H1 (cell line): ENCODE results near the gene SLC8A3. TPM values are rescaled to one million over a fixed set of nuclear protein-coding genes. Genes with fewer than 3 reads are reported as not detected.

Experiments used
- CTCF ChIA-PET: fragments of 300-600 bp; sonication (Branson Sonifier 250); formaldehyde crosslinking; loops from one replicate; lab custom pipeline; 2021; ENCODE audit not compliant: partially characterized antibody; lab: Charles Lee
- POLR2A ChIA-PET: fragments of 300-600 bp; sonication (Branson Sonifier 250); formaldehyde crosslinking; loops from one replicate; lab custom pipeline; 2021; ENCODE audit warnings: inconsistent platforms; ENCODE audit not compliant: partially characterized antibody; lab: Charles Lee
- DNase-seq, 2 experiments: peaks; one replicate each; pipeline versions ENCODE4 v3.0.0 to v3.0.0-alpha.2; 2010 to 2022; ENCODE audit warnings: low spot score in 2 of 2, low read depth in 1 of 2, mixed read lengths in 1 of 2
- FAIRE-seq: peaks from 2 replicates; lab custom pipeline; 2011; peaks lifted over from hg19 to GRCh38; lab: Jason Lieb, UNC
- H2AFZ ChIP-seq: 2 replicates; pipeline ENCODE4 v1.8.1; 2012; ENCODE audit warnings: low read length, inconsistent platforms
- H2AK5ac ChIP-seq: 2 replicates; pipeline ENCODE4 v1.6.1; 2013; ENCODE audit warnings: low read depth, low read length
- H2BK120ac ChIP-seq: replicated peaks from 2 replicates; pipeline ENCODE3; 2013; ENCODE audit warnings: low read depth, low read length, inconsistent platforms
- H2BK12ac ChIP-seq: 2 replicates; pipeline ENCODE4 v1.6.1; 2013; ENCODE audit warnings: low read depth, low read length
- H2BK15ac ChIP-seq: 2 replicates; pipeline ENCODE4 v1.6.1; 2013; ENCODE audit warnings: low read length
- H2BK20ac ChIP-seq: 2 replicates; pipeline ENCODE4 v1.6.1; 2013; ENCODE audit warnings: low read length
- H2BK5ac ChIP-seq: 2 replicates; pipeline ENCODE4 v1.6.1; 2013; ENCODE audit warnings: low read depth, low read length
- H3K14ac ChIP-seq: 2 replicates; pipeline ENCODE4 v1.6.1; 2013; ENCODE audit warnings: inconsistent platforms; ENCODE audit not compliant: insufficient read length
- H3K18ac ChIP-seq: 2 replicates; pipeline ENCODE4 v1.6.1; 2013; ENCODE audit warnings: low read length; ENCODE audit errors: extremely low read depth
- H3K23ac ChIP-seq: 2 replicates; pipeline ENCODE4 v1.6.1; 2013; ENCODE audit warnings: inconsistent platforms; ENCODE audit not compliant: insufficient read length
- H3K23me2 ChIP-seq: 2 replicates; pipeline ENCODE4 v1.6.1; 2013; ENCODE audit warnings: low read depth, low read length
- H3K27ac ChIP-seq: 2 replicates; pipeline ENCODE4 v1.6.1; 2011; ENCODE audit warnings: low read depth, low read length, inconsistent platforms
- H3K27me3 ChIP-seq, 4 experiments: replicated peaks in 1 of 4; 1 replicate in 1 of 4; 2 replicates in 3 of 4; pipeline versions ENCODE4 v1.6.1 to v1.8.1; 2011 to 2013; ENCODE audit warnings: low read length in 3 of 4, mild to moderate bottlenecking in 3 of 4, inconsistent platforms in 2 of 4, mixed read lengths in 2 of 4, moderate library complexity in 1 of 4; ENCODE audit not compliant: control insufficient read depth in 3 of 4, insufficient read depth in 3 of 4; ENCODE audit errors: extremely low read depth in 1 of 4
- H3K36me3 ChIP-seq, 4 experiments: 2 replicates each; pipeline versions ENCODE4 v1.6.1 to v1.8.1; 2011 to 2013; ENCODE audit warnings: mild to moderate bottlenecking in 4 of 4, low read length in 3 of 4, moderate library complexity in 2 of 4, control low read depth in 1 of 4, inconsistent platforms in 1 of 4; ENCODE audit not compliant: insufficient read depth in 4 of 4, control insufficient read depth in 2 of 4
- H3K4ac ChIP-seq: replicated peaks from 2 replicates; pipeline ENCODE3; 2013; ENCODE audit warnings: low read length, low read depth, mixed read lengths, inconsistent platforms; ENCODE audit not compliant: insufficient read length
- H3K4me1 ChIP-seq, 4 experiments: replicated peaks in 1 of 4; 1 replicate in 1 of 4; 2 replicates in 3 of 4; pipeline versions ENCODE4 v1.6.1 to v1.8.1; 2011 to 2013; ENCODE audit warnings: low read length in 3 of 4, inconsistent platforms in 2 of 4, mixed read lengths in 1 of 4; ENCODE audit not compliant: insufficient read depth in 4 of 4, control insufficient read depth in 3 of 4
- H3K4me2 ChIP-seq, 2 experiments: 2 replicates each; pipeline versions ENCODE4 v1.6.1 to v1.8.1; 2011 to 2013; ENCODE audit warnings: low read depth in 2 of 2, low read length in 2 of 2, control low read depth in 1 of 2, inconsistent platforms in 1 of 2, mild to moderate bottlenecking in 1 of 2; ENCODE audit not compliant: insufficient read depth in 1 of 2
- H3K4me3 ChIP-seq, 4 experiments: fragments of 200-600, 300-600 bp in 1 of 4; sonication (generic), shearing (Covaris generic), sonication (Bioruptor Twin) in 1 of 4; 2 replicates each; pipeline versions ENCODE4 v1.5.1 to v1.8.1; 2011 to 2016; ENCODE audit warnings: low read length in 4 of 4, low read depth in 3 of 4, control low read depth in 2 of 4, inconsistent platforms in 2 of 4, mild to moderate bottlenecking in 2 of 4, mixed read lengths in 1 of 4, moderate library complexity in 1 of 4; ENCODE audit not compliant: insufficient read depth in 2 of 4; ENCODE audit errors: extremely low read depth in 1 of 4
- H3K56ac ChIP-seq: replicated peaks from 2 replicates; pipeline ENCODE3; 2013; ENCODE audit warnings: low read depth, mild to moderate bottlenecking, mixed read lengths, low read length, inconsistent platforms; ENCODE audit not compliant: insufficient read length
- H3K79me1 ChIP-seq: 2 replicates; pipeline ENCODE4 v1.6.1; 2013; ENCODE audit warnings: low read depth, low read length, control low read depth
- H3K79me2 ChIP-seq, 2 experiments: 2 replicates each; pipeline versions ENCODE4 v1.6.1 to v1.8.1; 2012 to 2013; ENCODE audit warnings: low read length in 2 of 2, mild to moderate bottlenecking in 2 of 2, inconsistent platforms in 1 of 2; ENCODE audit not compliant: insufficient read depth in 2 of 2, control insufficient read depth in 1 of 2
- H3K9ac ChIP-seq, 4 experiments: replicated peaks in 1 of 4; 1 replicate in 1 of 4; 2 replicates in 3 of 4; pipeline versions ENCODE4 v1.6.1 to v1.8.1; 2011 to 2013; ENCODE audit warnings: low read depth in 3 of 4, low read length in 3 of 4, control low read depth in 2 of 4, mild to moderate bottlenecking in 2 of 4, moderate library complexity in 2 of 4, inconsistent platforms in 1 of 4; ENCODE audit errors: extremely low read depth in 1 of 4
- H3K9me3 ChIP-seq, 2 experiments: 2 replicates each; pipeline versions ENCODE4 v1.6.1 to v1.8.1; 2012 to 2013; ENCODE audit warnings: mild to moderate bottlenecking in 2 of 2, moderate library complexity in 2 of 2, control low read depth in 1 of 2, inconsistent platforms in 1 of 2, low read depth in 1 of 2, low read length in 1 of 2, mixed read lengths in 1 of 2; ENCODE audit not compliant: insufficient read depth in 2 of 2
- H4K20me1 ChIP-seq, 2 experiments: replicated peaks in 1 of 2; 2 replicates each; pipeline versions ENCODE3 to v1.8.1; 2011 to 2013; ENCODE audit warnings: inconsistent platforms in 2 of 2, low read length in 2 of 2, mild to moderate bottlenecking in 1 of 2; ENCODE audit not compliant: insufficient read depth in 2 of 2, control insufficient read depth in 1 of 2
- H4K5ac ChIP-seq: 2 replicates; pipeline ENCODE4 v1.6.1; 2013; ENCODE audit warnings: low read length, low read depth, mixed read lengths, inconsistent platforms; ENCODE audit not compliant: insufficient read length
- H4K8ac ChIP-seq: 2 replicates; pipeline ENCODE4 v1.8.0; 2013; ENCODE audit warnings: mild to moderate bottlenecking, moderate library complexity, low read length, inconsistent platforms; ENCODE audit not compliant: insufficient read depth; ENCODE audit errors: extremely low read depth
- H4K91ac ChIP-seq: replicated peaks from 2 replicates; pipeline ENCODE3; 2013; ENCODE audit warnings: low read length, mixed read lengths, inconsistent platforms; ENCODE audit not compliant: insufficient read length
- EP300 ChIP-seq, 2 experiments: IDR thresholded peaks; 1 replicate in 1 of 2; 2 replicates in 1 of 2; pipeline ENCODE4 v1.6.1; 2011 to 2012; ENCODE audit warnings: low read depth in 2 of 2, low read length in 2 of 2, mild to moderate bottlenecking in 2 of 2, borderline replicate concordance in 1 of 2, inconsistent platforms in 1 of 2, moderate library complexity in 1 of 2
- HDAC2 ChIP-seq, 2 experiments: fragments of 300-600 bp in 1 of 2; sonication (generic) in 1 of 2; IDR thresholded peaks; 2 replicates each; pipeline ENCODE4 v1.6.1; 2011 to 2012; ENCODE audit warnings: low read depth in 2 of 2, low read length in 2 of 2, mild to moderate bottlenecking in 2 of 2, moderate library complexity in 2 of 2, borderline replicate concordance in 1 of 2, inconsistent platforms in 1 of 2
- NANOG ChIP-seq: IDR thresholded peaks from 2 replicates; pipeline ENCODE4 v1.6.1; 2011; ENCODE audit warnings: low read length, low read depth, mild to moderate bottlenecking, inconsistent platforms; ENCODE audit not compliant: insufficient read depth, poor library complexity, severe bottlenecking
- SP1 ChIP-seq: IDR thresholded peaks from 2 replicates; pipeline ENCODE4 v1.6.1; 2011; ENCODE audit warnings: low read depth, low read length
- TBP ChIP-seq: IDR thresholded peaks from 2 replicates; pipeline ENCODE4 v1.6.1; 2011; ENCODE audit warnings: low read depth, low read length, improper control_type of control experiment
- TEAD4 ChIP-seq: IDR thresholded peaks from 2 replicates; pipeline ENCODE4 v1.6.1; 2012; ENCODE audit warnings: low read depth, low read length, inconsistent platforms, mixed read lengths
- ZNF274 ChIP-seq: IDR thresholded peaks from 2 replicates; pipeline ENCODE4 v1.7.0; 2012; ENCODE audit warnings: low read length, borderline replicate concordance; ENCODE audit errors: extremely low read depth
- WGBS, 2 experiments: shearing (Covaris generic) in 1 of 2; methylation state at CpG; one replicate each; pipeline versions ENCODE4 v1.1.6 to v1.1.7; 2013 to 2015; ENCODE audit warnings: low lambda C conversion rate in 2 of 2, mixed read lengths in 2 of 2, inconsistent platforms in 1 of 2, low coverage in 1 of 2, missing lambda C conversion rate in 1 of 2; ENCODE audit not compliant: insufficient replicate concordance in 2 of 2, insufficient coverage in 1 of 2, insufficient read length in 1 of 2; ENCODE audit errors: extremely low coverage in 1 of 2, missing lambda C conversion rate in 1 of 2; 5-methylcytosine and 5-hydroxymethylcytosine counted together
- polyA plus RNA-seq, 7 experiments: library from polyadenylated mRNA; depleted of rRNA in 3 of 7; stranded (reverse) in 5 of 7; unstranded in 2 of 7; fragments of >200 nt in 5 of 7; fragments of 200-250 nt in 2 of 7; gene quantifications; 1 replicate in 5 of 7; 2 replicates in 1 of 7; 4 replicates in 1 of 7; pipeline versions ENCODE4 v1.2.1 to v1.2.3, GENCODE V29; 2011 to 2013; ENCODE audit warnings: missing spikeins in 2 of 7, mixed read lengths in 2 of 7
- total RNA-seq: library from RNA; stranded (reverse); fragmentation: NEBNext Ultra II Directional; extraction: Animal tissue kit (Norgen Biotek cat#: 25700); gene quantifications from 2 replicates; pipeline ENCODE4 v1.2.1, GENCODE V29; 2021

Gene SLC8A3
- total and polyA plus RNA-seq, 2 of the 8 experiments (the other 6 are each of a cell fraction or from before 2014, with no cell fraction given), result 0.38 to 1.1 TPM

DNA sequence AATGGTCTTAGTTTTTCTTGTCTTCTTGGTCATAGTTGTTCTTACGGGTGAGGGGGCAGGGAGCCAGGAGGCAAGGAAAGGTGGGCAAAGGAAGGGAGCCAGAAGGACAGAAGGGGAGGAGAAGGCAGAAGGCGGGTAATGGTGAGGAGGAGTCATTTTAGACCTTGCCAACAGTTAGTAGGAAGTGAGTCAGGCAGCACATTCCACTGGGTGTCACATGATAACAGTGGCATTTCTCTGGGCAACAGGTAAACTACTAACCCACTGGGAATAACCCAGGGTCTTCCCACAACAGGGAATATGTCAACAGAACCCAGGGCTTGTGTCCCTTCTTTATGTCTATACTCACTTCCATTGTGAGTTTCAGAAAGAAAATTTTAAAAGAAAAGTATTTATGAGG is 127.6 kb downstream of the SLC8A3 start:
- Histone ChIP-seq H2BK20ac (no peak overlapping the region), H3K18ac (no peak overlapping the region), H2BK120ac (no peak overlapping the region), H3K79me2 (no peaks in the 10 kb centered on the region), H4K20me1 (no peaks in the 10 kb centered on the region), H3K79me1 (no peaks in the 10 kb centered on the region), H2AFZ (no peak overlapping the region), H3K4me1 (peaks cover 0 to 2% (median 0%) of the 10 kb centered on the region in 4 experiments; a peak in 1 of 7 replicates), H3K27me3 (no peaks in the 10 kb centered on the region), H3K4me2 (no peak overlapping the region), H3K9me3 (no peaks in the 10 kb centered on the region), H3K9ac (no peak overlapping the region), H2AK5ac (no peak overlapping the region), H2BK12ac (no peak overlapping the region), H3K56ac (no peak overlapping the region), H3K23me2 (no peaks in the 10 kb centered on the region), H4K5ac (no peak overlapping the region), H2BK15ac (no peak overlapping the region), H2BK5ac (no peak overlapping the region), H3K36me3 (no peaks in the 10 kb centered on the region), H3K23ac (no peak overlapping the region), H3K27ac (no peak overlapping the region), H4K91ac (no peak overlapping the region), H3K14ac (no peak overlapping the region), H4K8ac (no peak overlapping the region), H3K4ac (no peak overlapping the region)
- WGBS, 2 experiments, result 97% methylated on average over 2 of the region's 2 CpGs; no CpG with 5 or more reads in 1 of the 2 experiments
- ChIA-PET POLR2A (no interaction called here), CTCF (interaction anchor here (6.1 kb wide), 1 partner anchor 12 kb away, joined by 35 read pairs; no protein-coding TSS in a partner anchor)
- DNase-seq (no peak), FAIRE-seq (no peak)
- TF ChIP-seq EP300 (IDR thresholded peaks at IDR 0.05; ENCODE audit: borderline replicate concordance in 1 of 2, low read depth in 2 of 2, low read length in 2 of 2) (no peak), NANOG (no peak), TEAD4 (no peak), SP1 (no peak), HDAC2 (IDR thresholded peaks at IDR 0.05; ENCODE audit: borderline replicate concordance in 1 of 2, low read depth in 2 of 2, low read length in 2 of 2) (no peak), ZNF274 (no peak), TBP (no peak)
- TF ChIP-seq, all 59 proteins: peak for 0
- no peak overlapping the region for H3K4me3 ChIP-seq
